Suppressor macrophage treated with lipopolysaccharide for 1 hour (primary cell): ENCODE measurements around the gene BICDL2.

Experiments used
- DNase-seq, 3 donors: peaks; one replicate each; pipeline ENCODE4 v3.0.0-alpha.2; 2020 to 2022

BICDL2 gene

DNA sequence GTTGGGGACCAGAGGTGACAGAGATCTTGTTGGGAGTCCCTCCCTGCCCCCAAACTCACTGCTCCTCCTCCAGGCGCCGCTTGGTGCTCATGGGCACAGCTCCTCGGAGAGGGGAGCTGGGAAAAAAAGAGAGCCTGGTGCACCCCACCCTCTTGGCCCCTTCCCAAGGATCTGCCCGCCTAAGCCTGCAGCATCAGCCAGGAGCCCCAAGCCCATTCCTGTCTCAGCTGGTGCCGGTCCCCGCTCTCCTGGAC, 13.4 kb downstream of the BICDL2 start:
- DNase-seq: no peak

DNA sequence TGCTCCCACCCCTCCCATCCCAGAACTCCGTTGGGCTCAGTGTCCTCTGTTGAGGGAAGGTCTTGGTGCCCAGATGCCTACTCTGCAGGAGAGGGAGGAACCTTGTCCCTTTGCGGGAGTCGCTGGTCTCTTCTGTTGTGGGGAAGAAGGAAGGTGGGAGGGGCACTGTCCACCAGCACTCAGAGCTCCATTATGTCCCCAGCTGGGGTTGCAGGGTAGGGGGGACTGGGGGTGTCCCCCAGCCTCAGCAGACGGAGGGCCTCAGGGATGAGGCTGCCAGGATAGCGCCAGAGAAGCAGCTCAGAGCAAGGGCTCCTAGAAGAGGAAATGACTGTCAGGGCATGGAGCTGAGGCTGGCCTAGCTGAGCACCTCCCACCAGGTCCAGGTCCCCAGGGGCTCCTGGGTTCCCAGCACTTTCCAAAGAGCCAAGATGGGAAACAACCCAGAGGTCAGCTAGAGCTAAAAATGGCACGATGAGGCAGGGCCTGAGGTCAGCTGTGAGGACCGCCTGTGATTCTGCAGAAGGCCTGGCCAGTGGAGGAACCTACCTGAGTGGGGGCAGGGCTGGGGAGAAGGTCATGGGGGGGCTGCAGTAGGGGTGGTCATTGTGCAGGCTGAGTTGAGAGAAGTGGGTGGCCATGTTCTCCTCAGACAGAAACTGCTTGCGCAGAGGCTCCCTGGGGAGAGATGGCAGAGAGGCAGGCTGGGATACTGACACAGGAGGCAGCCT, 13.9 kb downstream of the BICDL2 start:
- peak in 2 of 3 donors; percentile 32 to 41 for DNase-seq

DNA sequence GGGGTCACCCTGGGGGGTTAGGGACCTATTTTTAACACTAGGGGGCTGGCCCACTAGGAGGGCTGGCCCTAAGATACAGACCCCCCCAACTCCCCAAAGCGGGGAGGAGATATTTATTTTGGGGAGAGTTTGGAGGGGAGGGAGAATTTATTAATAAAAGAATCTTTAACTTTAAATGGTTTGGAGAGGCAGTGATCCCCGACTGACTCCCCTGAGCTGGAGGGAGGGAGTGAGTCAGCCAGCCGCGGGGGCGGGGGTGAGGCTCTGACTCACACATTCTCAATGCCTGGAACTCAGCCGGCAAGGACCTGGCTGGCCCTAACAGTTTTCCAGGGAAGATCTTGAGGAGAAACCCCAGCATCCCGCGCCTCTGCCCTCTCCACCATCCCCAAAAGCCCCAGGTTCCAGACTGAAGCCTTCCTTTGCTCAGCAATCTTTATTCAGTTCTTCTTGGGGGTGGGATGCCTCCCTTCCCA, 14.5 kb downstream of the BICDL2 start:
- peak; percentile 95 to 97 (median 96) for DNase-seq

DNA sequence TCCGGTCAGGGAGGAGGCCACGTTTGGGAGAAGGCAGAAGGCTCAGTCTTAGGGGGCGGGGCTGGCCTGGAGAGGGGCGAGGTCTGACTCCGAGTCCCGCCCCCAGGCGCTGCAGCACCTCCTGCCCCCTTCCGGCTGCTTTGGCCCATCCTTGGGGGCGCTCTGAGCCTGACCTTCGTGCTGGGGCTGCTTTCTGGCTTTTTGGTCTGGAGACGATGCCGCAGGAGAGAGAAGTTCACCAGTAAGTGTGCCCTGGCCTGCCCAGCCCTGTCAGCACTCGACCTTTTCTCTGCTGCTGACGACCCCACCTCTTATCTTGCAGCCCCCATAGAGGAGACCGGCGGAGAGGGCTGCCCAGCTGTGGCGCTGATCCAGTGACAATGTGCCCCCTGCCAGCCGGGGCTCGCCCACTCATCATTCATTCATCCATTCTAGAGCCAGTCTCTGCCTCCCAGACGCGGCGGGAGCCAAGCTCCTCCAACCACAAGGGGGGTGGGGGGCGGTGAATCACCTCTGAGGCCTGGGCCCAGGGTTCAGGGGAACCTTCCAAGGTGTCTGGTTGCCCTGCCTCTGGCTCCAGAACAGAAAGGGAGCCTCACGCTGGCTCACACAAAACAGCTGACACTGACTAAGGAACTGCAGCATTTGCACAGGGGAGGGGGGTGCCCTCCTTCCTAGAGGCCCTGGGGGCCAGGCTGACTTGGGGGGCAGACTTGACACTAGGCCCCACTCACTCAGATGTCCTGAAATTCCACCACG, 15.1 kb downstream of the BICDL2 start:
- DNase-seq: peak; percentile 72 to 91 (median 82)

DNA sequence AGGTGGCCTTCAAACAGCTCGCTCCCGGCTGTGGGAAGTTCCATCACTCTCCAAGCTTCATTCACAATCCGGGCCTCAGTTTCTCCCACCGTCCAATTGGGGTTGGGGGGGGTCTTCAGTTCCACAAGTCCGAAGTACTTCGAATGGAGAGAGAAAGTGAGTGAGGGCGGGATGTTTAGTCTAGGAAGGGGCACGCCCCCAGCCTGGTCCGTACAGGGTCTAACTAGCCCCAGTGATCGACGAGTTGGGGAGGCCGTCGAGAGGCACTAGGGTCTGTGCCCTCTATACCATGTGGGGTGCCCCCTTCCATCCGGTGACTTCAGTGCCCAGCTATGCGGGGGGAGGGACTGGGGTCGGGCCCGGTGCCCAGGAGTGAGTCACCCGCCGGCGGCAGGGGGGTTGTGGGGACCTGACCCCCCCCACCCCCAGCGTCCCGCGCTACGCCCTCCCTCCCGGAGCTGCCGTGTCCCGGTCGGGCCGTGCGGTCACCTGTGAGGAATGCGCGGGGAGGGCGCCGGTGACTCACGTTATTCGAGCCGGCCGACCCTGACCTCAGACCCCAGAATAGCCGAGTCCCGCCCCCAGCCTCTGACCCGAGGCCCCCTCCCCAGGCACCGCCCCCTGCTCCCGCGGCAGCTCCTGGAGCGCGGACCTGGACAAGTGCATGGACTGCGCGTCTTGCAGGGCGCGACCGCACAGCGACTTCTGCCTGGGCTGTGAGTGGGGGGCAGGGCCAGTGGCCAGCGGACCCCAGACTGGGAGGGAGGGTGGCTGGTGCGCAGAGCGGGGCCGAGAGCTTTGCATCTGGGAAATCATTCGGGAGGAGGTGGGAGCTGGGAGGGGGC, 15.9 kb downstream of the BICDL2 start:
- peak; percentile 30 to 65 (median 48) for DNase-seq

DNA sequence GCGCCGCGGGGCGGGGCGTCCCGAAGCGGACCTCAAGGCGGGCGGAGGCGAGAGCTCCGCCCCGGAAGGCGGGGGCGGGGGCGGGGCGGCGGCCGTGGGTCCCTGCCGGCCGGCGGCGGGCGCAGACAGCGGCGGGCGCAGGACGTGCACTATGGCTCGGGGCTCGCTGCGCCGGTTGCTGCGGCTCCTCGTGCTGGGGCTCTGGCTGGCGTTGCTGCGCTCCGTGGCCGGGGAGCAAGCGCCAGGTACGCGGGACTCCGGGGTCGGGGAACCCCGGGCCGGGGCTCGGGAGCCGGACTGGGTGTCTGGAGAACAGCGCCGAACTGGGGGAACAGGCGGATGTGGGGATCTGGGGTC, 16.5 kb downstream of the BICDL2 start, which contains the start of gene TNFRSF12A:
TSS of gene TNFRSF12A (plus strand) at position 122 of the 357 bp plus-strand sequence. CDS start at position 152, 30 bp downstream.
- DNase-seq: peak; percentile 87 to 97 (median 94)

DNA sequence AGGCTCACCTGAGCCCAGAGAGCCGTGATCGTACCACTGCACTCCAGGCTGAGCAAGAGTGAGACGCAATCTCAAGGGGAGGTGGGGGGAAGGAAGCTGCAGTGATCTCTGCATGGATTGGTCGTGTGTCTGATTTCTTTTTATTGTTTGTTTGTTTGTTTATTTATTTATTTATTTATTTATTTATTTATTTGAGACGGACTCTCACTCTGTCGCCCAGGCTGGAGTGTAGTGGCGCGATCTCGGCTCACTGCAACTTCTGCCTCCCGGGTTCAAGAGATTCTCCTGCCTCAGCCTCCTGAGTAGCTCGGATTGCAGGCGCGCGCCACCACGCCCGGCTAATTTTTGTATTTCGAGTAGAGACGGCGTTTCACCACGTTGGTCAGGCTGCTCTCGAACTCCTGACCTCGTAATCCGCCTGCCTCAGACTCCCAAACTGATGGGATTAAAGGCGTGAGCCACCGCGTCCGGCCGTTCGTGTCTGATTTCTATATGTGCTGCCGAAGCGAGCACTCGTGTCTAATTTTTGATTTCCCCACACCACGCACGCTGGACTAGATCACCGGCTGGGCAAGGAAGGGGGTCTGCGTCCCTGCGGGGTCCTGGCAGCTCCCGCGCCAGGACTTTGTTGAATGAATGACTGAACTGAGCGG, 17.0 kb downstream of the BICDL2 start:
- DNase-seq: no peak

DNA sequence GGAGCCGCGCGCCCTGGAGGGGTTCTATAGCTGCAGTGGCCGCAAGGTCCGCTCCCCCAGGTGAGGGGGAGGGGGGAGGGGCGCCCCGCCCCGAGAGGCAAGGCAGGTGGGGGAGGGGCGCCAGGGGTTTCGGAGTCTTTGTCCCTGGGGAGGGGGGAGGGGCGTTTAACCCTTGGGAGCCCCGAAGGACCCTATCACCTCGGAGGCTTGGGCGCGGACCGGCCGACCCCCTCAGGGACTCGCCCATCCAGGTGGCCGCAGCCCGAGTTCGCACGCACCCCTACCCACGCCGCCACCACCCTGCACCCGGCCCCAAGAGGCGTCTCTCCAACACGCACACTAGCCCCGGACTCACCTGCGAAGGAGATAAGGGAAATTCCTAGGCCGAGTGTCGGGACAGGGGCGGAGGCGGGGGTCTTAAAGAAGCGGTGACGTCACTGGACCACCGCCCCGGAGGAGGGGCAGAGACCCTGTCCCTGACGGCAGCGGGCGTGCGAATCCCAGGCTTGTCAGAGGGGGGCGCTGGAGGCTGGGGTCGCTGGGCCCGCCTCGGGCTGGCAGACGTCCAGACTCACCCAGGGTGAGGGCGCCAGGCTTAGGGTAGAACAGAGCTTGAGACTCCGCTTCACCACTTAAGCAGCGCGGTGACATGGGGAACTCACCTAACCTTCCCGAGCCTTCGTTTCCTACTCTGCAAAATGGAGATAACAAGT, 18.8 kb downstream of the BICDL2 start, which contains the start of gene CLDN6:
TSS of gene CLDN6 (minus strand) at position 390 of the 713 bp plus-strand sequence. CDS start 2,162 bp downstream, outside the sequence.
- peak in 1 of 3 donors; percentile 48 for DNase-seq

DNA sequence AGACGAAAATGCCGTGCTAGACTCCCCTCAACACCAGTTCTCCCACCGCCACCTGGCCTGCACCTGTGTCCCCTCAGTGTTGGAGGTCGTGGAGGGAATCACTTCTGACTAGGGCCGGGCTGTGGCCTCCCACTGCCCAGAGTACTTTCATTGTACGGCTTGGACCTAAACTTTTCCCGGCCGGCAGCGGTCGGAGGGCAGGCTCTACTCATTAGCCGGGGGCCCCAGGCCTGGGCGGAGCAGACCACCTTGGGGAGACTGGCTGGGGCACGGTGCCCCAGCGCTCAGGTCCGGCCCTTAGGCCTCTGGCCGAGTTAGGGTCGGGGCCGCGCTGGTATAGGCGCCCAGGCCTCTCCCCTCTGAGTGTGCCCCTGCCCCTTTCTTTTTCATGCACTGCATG, 19.4 kb downstream of the BICDL2 start:
- DNase-seq: no peak

DNA sequence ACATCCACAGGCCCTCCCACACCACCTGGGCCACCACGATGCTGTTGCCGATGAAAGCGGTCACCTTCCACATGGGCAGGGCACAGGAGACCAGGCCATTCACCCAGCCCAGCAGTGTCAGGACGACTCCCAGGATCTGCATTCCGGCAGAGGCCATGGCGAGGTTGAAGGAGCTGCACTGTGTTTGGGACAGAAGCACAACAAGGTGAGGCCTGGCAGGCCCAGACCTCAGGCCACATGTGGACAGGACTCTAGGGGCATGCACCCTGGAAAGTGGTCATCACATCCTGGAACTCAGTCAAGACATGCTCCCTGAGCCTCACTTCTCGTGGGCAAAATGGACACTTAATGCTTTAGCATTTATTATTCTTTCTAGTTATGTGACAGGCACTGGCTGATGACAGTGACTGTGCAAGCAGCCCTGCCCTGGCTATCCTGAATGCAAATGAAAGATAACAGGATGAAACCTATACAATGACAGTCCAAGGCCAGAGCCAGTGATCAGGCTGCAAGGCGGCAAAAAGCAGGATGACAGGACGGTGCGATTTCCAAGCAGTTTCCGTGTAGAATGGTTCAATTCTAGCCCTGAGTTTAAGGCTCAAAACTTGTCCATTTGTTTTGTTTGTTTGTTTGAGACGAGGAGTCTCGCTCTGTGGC, 20.8 kb downstream of the BICDL2 start:
- no peak for DNase-seq

DNA sequence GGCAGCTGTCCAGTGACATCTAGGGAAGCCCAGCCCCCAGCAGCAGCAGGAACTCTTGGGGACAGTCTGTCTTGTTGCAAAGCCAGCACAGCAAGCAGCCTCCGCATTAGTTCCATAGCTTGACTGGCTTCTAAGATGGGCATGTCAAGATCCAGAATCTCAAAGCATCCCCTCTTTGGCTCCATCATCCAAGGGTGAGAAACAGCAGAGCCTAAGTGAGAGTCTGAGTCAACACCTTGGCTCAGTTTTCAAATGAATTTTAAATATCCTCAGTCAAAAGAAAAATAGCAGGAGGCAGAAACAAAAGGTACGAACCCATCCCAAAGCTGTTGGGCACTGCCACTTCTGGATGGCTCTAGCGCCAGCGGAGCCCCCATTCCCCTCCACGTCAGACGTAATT, 21.8 kb downstream of the BICDL2 start:
- no peak for DNase-seq

DNA sequence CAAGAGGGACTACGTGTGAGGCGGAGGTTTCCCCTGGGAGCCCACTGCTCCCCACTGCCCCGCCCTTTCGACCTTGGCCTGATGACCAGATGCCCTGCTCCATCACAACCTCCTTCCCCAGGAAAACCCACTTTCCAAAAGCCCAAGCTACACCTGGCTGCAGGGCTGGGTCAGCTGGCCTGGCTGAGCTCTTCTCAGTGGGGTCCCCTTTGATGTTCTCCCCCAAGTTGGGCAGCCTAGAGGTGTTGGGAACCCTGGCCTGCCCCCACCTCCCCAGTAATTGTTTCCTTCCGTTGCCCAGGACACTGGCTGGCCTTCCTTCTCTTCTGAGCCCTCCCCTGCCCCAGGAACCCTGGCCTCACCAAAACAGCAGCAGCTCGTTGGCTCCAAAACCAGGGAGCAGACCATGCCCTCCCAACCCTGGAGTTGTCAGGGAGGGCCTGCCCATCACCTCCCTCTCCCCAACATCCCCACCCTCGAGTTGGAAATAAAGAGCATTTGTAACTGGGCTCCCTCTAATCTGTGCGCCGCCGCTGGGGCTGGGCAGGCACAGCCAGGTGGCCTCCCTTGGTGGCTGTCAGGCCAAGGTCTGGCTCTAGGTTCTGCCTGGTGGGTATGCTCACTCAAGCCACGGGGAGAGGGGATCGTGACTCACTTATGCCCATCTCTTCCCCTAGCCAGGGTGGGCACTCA, 22.6 kb downstream of the BICDL2 start:
- no peak for DNase-seq

DNA sequence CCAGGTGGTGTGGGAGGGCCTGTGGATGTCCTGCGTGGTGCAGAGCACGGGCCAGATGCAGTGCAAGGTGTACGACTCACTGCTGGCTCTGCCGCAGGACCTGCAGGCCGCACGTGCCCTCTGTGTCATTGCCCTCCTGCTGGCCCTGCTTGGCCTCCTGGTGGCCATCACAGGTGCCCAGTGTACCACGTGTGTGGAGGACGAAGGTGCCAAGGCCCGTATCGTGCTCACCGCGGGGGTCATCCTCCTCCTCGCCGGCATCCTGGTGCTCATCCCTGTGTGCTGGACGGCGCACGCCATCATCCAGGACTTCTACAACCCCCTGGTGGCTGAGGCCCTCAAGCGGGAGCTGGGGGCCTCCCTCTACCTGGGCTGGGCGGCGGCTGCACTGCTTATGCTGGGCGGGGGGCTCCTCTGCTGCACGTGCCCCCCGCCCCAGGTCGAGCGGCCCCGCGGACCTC, 23.2 kb downstream of the BICDL2 start:
- DNase-seq: no peak

DNA sequence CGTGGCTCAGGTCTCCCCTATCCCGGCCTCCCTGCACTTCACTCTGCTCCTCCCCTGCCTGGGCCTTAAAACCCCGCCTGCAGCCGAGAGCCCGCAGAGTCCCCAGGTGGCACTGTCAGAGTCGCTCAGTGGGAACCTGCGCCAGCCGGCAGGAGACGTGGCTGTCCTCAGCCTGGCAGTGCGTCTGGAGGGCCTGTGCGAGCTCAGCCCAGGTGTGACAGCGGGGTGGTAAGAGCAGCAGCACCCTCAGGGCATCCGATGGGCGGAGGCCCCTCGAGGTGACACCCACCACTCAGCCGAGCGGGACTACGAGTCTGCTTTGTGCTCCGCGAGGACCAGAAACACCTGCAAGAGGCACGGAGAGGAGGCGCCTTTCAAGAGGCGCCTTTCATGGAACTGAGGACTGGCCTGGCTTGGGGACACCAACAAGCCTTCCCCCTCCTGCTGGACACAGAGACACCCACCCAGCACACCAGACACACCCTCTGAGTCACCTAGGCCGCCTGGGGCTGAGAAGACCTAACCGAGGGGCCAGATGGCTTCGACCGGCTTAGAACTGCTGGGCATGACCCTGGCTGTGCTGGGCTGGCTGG, 23.8 kb downstream of the BICDL2 start, which contains the start of gene CLDN9:
TSS of gene CLDN9 (plus strand) at position 96 of the 593 bp plus-strand sequence. CDS start at position 536, 440 bp downstream.
- DNase-seq: no peak

DNA sequence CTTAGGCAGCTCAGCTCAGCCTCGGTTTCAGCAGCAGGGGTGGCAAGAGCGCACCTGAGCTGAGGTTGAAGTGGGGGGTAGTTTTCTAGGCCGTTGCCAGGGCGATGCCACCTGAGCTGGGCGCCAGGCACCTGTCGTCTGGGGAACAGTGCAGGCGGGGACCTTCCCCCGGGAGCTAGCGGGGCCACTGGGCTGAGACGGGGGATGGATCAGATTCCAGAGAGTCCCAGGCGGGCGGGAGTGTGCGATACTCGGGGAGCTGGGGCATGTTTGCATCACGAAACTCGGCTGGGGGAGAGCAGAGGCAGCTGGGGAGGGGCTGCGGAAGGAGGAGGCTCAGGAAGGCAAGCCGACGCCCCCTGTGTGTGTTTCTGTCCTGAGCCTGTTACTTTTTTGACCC, 24.5 kb downstream of the BICDL2 start:
- no peak for DNase-seq

DNA sequence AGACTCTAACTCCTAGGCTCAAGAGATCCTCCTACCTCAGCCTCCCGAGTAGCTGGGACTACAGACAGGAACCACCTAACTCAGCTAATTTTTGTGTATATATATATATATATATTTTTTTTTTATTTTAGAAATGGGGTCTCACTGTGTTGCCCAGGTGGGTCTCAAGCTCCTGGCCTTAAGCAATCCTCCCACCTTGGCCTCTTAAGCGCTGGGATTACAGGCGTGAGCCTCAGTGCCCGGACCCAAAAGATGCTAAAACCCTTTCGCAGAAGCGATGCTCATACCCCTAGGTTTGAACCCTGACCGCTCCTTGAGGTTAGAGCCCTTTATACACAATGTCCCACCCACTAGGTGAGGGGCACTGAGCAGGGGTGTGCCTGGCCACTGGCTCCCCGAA, 26.2 kb downstream of the BICDL2 start:
- DNase-seq: no peak

DNA sequence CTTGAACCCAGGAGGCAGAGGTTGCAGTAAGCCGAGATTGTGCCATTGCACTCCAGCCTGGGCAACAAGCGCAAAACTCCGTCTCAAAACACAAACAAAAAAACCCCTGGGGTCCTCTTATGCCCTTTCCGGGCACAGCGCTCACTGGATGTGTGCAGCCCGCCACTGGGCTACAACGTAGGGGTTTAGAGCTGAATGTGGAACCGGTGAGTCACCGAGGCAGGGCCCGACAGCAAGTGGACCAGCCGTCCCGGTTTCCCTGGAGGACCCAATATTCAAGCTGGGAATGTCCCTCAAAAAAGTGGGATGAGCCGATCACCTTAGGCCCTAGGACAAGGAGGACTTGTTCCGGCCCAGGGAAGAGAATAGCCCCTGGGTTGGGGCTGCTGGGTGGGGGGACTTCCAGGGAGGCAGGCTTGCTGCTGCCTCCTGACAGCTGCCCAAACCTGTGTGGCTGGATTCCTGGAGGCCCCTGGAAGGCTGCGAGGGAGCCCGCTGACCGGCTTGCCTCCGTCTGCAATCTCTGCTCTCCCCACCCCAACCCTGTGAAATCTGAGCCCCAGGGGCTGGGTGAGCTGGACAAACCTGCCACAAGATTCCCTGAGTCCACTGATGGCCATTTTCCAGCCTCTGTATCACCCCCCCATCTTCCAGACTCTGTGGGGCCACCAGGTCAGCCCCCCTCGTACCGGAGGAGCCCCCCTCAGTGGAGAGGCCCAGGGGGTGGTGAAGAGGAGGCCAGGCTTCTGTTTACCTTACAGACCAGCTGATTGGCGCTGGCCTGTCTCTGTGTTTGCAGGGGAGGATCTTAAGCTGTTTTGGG, 27.0 kb downstream of the BICDL2 start:
- DNase-seq: no peak

DNA sequence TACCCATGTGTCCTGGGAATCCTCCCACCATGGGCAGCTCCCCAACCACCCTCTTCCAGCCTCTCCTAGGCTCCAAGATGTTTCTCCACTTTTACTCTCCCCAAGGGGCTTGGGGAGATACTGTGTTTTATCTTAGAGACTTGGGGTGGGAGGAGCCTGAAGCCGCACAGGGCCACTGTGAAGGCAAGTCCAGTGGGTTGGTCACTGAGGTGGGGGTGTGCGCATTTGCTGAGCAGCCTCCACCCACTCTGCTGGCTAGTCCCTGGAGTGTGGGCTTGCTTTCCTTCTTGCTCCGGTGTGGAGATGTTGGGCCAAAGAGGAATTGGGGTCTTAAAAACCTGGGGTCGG, 28.1 kb downstream of the BICDL2 start:
- no peak for DNase-seq

DNA sequence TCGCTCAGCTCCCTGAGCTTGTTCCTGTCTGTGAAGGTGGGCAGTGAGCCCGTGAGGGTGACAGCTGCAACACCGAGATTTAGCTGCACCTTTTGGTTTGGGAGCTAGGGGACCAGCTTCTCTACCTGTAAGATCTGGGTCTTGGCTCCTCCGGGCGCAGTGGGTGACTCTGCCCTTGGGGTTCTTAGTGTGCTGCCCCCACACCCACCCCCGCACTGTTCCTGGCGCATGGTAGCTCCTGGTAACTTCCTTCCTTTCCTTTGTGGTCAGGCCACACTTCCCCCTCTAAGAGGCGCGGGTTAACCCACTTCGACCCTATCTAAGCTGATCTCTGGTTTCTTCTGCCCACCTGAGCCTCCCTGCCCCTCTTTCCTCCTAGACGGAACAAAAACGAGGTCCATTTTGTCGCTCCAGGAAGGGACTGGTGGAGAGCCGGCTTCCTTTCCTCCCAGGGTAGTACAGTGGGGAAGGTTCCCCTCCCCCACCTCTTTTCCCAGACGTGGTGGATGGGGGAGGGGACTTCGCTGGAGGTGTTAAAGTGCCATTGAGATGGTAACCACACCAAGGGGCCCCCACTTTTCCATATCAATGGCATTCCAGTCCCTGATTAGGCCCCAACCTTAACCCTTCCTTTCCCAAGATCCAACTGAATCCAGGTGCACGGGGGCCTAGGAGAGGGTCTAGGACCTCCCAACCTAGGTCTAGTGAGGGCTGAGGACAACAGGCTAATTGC, 28.6 kb downstream of the BICDL2 start:
- DNase-seq: peak; percentile 69 to 81 (median 70)
